Mucosa of rectum (tissue), 2 donors: ENCODE measurements around the gene MDH1B.
"Not testable (repeated sequence)": the region's sequence is repeated elsewhere in the genome, so short reads cannot be mapped to it uniquely, and the experiment has no call there.

Experiments
- H3K27ac ChIP-seq, 2 donors: one replicate each; pipeline ENCODE4 v1.7.0; 2013; ENCODE audit warnings: inconsistent platforms in 2 of 2, low read depth in 2 of 2, low read length in 2 of 2
- H3K27me3 ChIP-seq, 2 donors: one replicate each; pipeline ENCODE4 v1.7.0; 2013; ENCODE audit warnings: low read length in 2 of 2; ENCODE audit not compliant: control insufficient read depth in 2 of 2, insufficient read depth in 2 of 2
- H3K36me3 ChIP-seq, 2 donors: one replicate each; pipeline ENCODE4 v1.7.0; 2013; ENCODE audit warnings: low read length in 2 of 2; ENCODE audit not compliant: control insufficient read depth in 2 of 2, insufficient read depth in 2 of 2
- H3K4me1 ChIP-seq, 2 donors: one replicate each; pipeline ENCODE4 v1.7.0; 2013; ENCODE audit warnings: low read length in 2 of 2, mild to moderate bottlenecking in 1 of 2; ENCODE audit not compliant: control insufficient read depth in 2 of 2, insufficient read depth in 2 of 2
- H3K4me3 ChIP-seq, 2 donors: one replicate each; pipeline ENCODE4 v1.7.0; 2013; ENCODE audit warnings: low read length in 2 of 2
- H3K9ac ChIP-seq, 2 donors: one replicate each; pipeline ENCODE4 v1.7.0; 2013; ENCODE audit warnings: low read length in 2 of 2, low read depth in 1 of 2, mild to moderate bottlenecking in 1 of 2
- H3K9me3 ChIP-seq, 2 donors: one replicate each; pipeline ENCODE4 v1.7.0; 2013; ENCODE audit warnings: low read length in 2 of 2; ENCODE audit not compliant: control insufficient read depth in 2 of 2
- donor health status: healthy.
- donor health status: Normal muscosa, but diverticular disease.

The MDH1B gene

DNA sequence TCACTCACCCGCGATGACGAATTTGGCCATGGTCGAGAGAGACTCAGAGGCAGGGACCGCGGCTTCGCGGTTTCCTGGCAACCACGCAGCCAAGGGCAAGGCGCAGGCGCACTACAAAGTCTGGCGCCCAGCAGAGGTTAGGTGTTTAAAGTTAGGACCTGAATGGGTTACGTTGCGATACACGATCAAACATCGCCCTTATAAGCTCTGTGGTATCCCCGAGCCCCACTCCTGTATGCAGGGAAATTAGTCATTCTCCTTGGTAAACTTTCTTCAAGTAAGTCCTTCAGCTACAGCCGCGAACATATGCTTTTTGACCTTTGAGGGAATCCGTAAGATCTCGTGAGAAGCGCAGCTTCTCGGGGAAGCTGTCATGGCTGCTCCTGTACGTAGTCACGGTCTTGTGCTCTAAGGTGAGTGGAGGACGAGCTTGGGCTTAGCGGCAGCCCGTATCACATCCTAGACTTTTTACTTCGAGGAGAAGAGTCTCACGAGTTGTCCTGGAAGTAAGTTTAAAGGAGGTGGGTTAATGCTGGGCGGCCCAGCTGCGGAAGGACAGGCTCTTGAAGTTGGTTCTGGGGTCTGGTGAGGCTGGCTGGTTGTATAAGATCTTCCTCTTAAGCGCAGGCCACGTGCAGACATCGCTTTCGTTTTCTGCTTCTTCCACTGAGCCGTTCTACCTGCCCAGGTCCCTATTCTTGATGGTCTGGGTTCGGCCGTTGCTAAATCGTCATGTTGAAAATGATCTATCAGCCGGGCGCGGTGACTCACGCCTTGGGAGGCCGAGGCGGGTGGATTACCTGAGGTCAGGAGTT lies at the start of gene MDH1B, which contains the start of gene FASTKD2:
MDH1B (minus strand) TSS at position 87 of the 815 bp plus-strand sequence; CDS start at position 30, 57 bp downstream.
FASTKD2 (plus strand) TSS at position 365 of the 815 bp plus-strand sequence. CDS start 1,088 bp downstream, outside the sequence.
- H3K4me1 ChIP-seq, result peaks cover 0 to 4% of the 10 kb centered on the region in 2 donors
- no peaks in the 10 kb centered on the region for H3K9me3 ChIP-seq
- peaks cover 5 to 11% of the 10 kb centered on the region in 2 donors for H3K36me3 ChIP-seq
- peak within 1 kb of the TSS; percentile 73 to 87 for H3K9ac ChIP-seq
- no peaks in the 10 kb centered on the region for H3K27me3 ChIP-seq
- peak within 1 kb of the TSS; percentile 93 to 98 for H3K4me3 ChIP-seq
- H3K27ac ChIP-seq, result peak within 1 kb of the TSS; percentile 76 to 84

- H3K9ac ChIP-seq, result no peak overlapping the region
- H3K9me3 ChIP-seq, result no peaks in the 10 kb centered on the region
- H3K27me3 ChIP-seq, result no peaks in the 10 kb centered on the region
- no peaks in the 10 kb centered on the region for H3K4me1 ChIP-seq
- H3K36me3 ChIP-seq, result no peaks in the 10 kb centered on the region
- H3K4me3 ChIP-seq, result no peak overlapping the region
- H3K27ac ChIP-seq, result no peak overlapping the region
Measured at GRCh38 chr2:206814498-206814897, 49.4 kb upstream of the MDH1B start.

- H3K4me3 ChIP-seq, H3K9me3 ChIP-seq, H3K27me3 ChIP-seq, H3K36me3 ChIP-seq, H3K4me1 ChIP-seq, H3K9ac ChIP-seq, H3K27ac ChIP-seq: not testable (repeated sequence)
Measured at GRCh38 chr2:206812471-206812870, 47.3 kb upstream of the MDH1B start.

- H3K27me3 ChIP-seq, H3K4me3 ChIP-seq, H3K4me1 ChIP-seq, H3K36me3 ChIP-seq, H3K9me3 ChIP-seq, H3K9ac ChIP-seq, H3K27ac ChIP-seq: not testable (repeated sequence)
Measured at GRCh38 chr2:206807624-206808023, 42.5 kb upstream of the MDH1B start.

DNA sequence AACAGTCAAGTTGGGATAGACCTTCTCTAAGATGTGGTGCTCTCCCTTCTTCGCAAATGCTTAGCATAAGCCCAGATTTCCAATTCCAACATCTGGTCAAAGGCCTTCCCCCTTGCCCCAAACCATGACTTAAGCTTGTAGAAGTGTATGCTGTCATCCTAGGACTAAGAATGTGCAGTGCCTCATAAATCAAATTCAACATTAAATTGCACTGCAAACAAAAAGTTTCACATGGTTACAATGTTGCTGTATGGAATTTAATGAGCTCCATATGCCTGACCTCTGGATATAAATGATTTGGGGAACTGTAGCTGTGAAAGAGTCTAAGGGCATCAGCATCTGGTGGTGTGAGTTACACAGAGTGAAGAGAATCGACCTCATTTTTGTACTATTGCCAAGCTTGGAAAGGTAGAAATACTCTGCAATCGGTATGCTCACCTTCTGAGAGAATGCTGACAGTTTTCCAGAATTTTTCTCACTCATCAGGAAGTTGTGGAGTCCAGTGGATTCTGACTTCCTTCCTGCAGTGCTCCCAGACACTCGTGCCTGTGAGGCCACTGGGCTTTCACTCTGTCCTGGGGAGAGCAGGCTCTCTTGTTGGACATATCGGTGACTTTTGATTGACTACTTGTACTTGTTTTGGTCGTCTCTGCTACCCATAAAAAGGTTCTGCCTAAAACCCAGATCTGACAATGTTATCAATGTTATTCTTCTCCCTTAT lies 40.9 kb upstream of the MDH1B start:
- Histone ChIP-seq H3K4me3 (no peak overlapping the region), H3K9me3 (no peaks in the 10 kb centered on the region), H3K4me1 (no peaks in the 10 kb centered on the region), H3K27me3 (no peaks in the 10 kb centered on the region), H3K36me3 (no peaks in the 10 kb centered on the region), H3K9ac (no peak overlapping the region), H3K27ac (no peak overlapping the region)

GRCh38 chr2:206804326-206804725 lies 39.2 kb upstream of the MDH1B start:
- Histone ChIP-seq H3K27ac (no peak overlapping the region), H3K36me3 (no peaks in the 10 kb centered on the region), H3K9me3 (no peaks in the 10 kb centered on the region), H3K9ac (no peak overlapping the region), H3K4me3 (no peak overlapping the region), H3K4me1 (peaks cover 0 to 3% of the 10 kb centered on the region in 2 donors), H3K27me3 (no peaks in the 10 kb centered on the region)

DNA sequence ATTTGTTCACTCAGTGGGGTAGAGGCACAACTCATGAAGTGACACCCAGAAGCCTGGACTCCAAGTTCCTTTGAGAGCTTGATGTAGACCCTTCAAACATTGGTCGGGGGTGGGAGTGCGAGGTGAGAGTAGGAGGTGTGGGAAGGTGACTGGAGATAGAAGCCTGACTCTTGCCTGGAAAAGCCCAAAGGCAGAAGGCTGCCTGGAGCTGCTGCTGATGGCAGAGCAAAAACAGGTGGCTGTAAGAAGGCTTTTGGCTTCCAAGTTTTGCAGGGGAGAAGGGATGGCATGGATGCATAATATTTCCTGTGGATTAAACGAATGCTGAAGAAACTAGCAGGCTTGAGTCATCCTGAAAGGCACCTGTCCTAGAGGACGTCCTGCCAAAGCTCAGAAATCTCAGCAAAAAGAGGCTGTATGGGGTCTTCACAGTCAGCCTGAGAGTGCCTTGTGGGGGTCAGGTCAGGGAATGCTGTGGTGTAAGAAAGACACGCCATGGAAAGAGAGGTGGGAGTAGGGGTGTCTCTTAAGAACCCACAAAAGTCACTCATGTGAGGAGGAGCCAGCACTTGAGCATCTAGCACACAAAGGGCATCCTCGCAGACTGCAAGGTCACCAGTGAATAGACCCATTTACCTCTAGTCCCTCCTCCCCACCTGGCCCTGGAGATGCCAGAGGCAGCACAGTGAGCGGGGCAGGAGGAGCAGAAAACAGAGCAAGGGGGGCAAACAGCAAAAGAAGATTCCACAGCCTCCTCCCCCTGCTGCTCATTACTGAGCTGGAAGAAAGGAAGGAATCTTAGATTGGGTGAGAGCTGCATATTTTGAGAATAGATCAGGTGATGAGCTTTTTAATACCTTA lies 37.8 kb upstream of the MDH1B start:
- no peak overlapping the region for H3K4me3 ChIP-seq
- no peaks in the 10 kb centered on the region for H3K9me3 ChIP-seq
- H3K27ac ChIP-seq, result no peak overlapping the region
- no peak overlapping the region for H3K9ac ChIP-seq
- peaks cover 0 to 3% of the 10 kb centered on the region in 2 donors for H3K4me1 ChIP-seq
- no peaks in the 10 kb centered on the region for H3K27me3 ChIP-seq
- no peaks in the 10 kb centered on the region for H3K36me3 ChIP-seq

DNA sequence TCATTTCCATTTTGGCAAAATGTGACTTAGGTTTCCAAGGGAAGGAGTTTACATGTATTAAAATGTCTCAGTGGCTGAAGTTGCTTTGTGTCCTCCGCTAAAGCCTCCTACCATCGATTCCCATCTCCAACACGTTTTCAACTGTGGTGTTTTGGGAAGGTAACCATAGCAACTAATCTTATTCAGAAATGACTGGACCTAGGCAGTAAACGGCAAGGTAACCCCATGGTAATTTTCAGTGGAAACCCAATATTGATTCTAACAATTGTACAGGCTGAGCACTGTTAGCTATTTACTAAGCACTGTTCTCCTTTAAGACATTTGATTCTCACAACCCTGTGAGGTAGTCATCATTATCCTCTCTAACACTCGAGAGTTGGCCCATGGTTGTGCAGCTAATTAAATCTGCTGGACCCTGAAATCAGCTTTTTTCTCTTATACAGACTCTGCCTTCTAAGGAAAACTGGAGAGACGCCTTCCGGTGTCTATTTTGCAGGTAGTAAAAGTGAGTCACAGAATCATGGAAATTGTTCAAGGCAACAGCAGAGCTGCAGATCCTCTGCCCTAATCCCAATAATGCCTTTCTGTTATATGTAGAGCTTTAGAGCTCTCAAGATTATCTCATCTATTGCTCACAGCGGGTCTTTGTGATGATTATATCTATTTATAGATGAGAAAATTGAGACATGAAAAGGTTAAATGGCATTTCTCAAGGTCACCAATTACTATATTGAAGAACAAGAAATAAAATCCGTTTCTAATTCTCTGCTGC lies 36.5 kb upstream of the MDH1B start:
- Histone ChIP-seq H3K4me1 (peaks cover 0 to 3% of the 10 kb centered on the region in 2 donors), H3K27me3 (no peaks in the 10 kb centered on the region), H3K36me3 (no peaks in the 10 kb centered on the region), H3K4me3 (no peak overlapping the region), H3K27ac (no peak overlapping the region), H3K9me3 (no peaks in the 10 kb centered on the region), H3K9ac (no peak overlapping the region)
